Measurements from ENCODE around the gene ACAD11.

DNA sequence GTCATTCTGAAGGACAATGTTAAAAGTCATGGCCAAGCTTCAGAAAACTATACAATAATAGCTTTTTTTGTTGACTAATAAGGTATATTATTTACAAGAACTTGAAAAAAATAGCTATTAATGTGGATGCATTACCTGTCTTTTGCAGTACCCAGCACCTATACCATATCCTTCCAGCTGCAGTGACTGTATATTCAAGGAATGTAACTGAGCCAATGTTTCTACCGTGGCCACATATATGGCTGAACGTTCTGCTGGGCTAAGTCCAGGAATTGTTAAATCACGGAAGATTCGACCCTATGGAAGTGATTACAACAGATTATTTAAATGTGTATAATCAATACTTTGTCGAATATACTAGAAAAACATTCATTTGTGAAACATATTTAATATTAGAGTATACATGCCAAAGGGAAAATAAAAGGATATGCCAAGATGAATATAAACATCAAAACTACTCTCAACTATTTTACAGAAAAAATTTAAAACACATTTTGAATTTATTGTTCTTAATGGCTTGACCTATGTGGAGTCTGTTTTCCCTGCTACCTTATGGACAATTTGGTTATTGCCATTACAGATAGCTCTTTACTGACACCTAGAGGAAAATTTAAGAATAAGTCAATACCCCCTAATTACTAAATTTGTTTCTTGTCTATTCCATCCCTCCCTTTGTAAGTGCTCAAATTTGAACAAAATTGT is 17.6 kb downstream of the ACAD11 start:
- TF ChIP-seq EZH2 (IDR thresholded peaks at IDR 0.05; ENCODE audit: insufficient read depth, poor library complexity, severe bottlenecking): no peak
- TF ChIP-seq EZH2phosphoT487 (IDR thresholded peaks at IDR 0.05; ENCODE audit: insufficient read depth, low read depth): no peak
